Panc1 (cell line): ENCODE measurements around the gene NSUN6.

Experiments used
- REST ChIP-seq, 2 experiments: IDR thresholded peaks; 2 replicates each; pipeline ENCODE4 v1.6.1; 2011 to 2012; ENCODE audit warnings: low read depth in 2 of 2, control low read depth in 1 of 2, low read length in 1 of 2, mild to moderate bottlenecking in 1 of 2, moderate library complexity in 1 of 2; ENCODE audit not compliant: insufficient read depth in 1 of 2
- TF ChIP-seq, protein P1 (sequence below): fragments of 450-650 bp; IDR thresholded peaks from 2 replicates; pipeline ENCODE4 v1.5.1; 2017; ENCODE audit warnings: mild to moderate bottlenecking

DNA sequence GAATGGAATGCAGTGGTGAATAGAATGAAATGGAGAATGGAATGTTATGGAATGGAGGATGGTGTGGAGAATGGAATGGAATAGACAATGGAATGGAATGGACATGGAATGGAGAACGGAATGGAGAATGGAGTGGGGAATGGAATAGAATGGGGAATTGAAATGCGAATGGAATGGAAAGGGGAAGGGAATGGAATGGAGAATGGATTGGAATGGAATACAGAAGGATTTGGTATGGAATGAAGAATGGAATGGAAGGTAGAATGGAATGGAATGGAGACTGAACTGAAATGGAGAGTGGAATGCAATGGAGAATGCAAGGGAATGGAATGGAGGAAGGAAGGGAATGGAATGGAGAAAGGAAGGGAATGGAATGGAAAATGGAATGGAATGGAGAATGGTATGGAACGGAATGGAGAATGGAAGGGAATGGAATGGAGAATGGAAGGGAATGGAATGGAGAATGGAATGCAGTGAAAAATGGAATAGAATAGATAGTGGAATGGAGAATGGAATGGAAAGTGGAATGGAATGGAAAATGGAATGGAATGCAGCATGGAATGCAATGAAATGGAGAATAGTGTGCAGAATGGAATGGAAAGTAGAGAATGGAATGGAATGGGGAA, 94.8 kb downstream of the NSUN6 start:
- TF ChIP-seq, protein P1, sequence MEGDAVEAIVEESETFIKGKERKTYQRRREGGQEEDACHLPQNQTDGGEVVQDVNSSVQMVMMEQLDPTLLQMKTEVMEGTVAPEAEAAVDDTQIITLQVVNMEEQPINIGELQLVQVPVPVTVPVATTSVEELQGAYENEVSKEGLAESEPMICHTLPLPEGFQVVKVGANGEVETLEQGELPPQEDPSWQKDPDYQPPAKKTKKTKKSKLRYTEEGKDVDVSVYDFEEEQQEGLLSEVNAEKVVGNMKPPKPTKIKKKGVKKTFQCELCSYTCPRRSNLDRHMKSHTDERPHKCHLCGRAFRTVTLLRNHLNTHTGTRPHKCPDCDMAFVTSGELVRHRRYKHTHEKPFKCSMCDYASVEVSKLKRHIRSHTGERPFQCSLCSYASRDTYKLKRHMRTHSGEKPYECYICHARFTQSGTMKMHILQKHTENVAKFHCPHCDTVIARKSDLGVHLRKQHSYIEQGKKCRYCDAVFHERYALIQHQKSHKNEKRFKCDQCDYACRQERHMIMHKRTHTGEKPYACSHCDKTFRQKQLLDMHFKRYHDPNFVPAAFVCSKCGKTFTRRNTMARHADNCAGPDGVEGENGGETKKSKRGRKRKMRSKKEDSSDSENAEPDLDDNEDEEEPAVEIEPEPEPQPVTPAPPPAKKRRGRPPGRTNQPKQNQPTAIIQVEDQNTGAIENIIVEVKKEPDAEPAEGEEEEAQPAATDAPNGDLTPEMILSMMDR: no peak
- TF ChIP-seq REST (IDR thresholded peaks at IDR 0.05; ENCODE audit: insufficient read depth in 1 of 2, low read depth in 2 of 2, low read length in 1 of 2): no peak
